ENCODE data around the gene KIR3DL1. TPM values are rescaled to one million over a fixed set of nuclear protein-coding genes. Genes with fewer than 3 reads are reported as not detected.
"Not testable (repeated sequence)": the region's sequence is repeated elsewhere in the genome, so short reads cannot be mapped to it uniquely, and the experiment has no call there.

Gene KIR3DL1
- total RNA-seq, 1 donor from 2014 or later: not detected

DNA sequence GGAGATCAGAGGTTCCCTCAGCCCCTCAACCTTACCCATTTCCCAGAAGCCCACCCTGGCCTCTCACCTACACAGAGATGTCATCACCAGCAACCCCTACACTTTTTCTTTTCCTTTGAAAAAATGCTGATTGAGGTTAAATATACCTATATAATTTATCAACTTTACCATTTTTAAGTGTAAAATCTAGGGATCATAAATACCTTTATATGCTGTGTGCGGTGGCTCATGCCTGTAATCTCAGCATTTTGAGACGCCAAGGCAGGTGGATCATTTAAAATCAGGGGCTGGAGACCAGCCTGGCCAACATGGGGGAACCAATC lies 9.8 kb upstream of the KIR3DL1 start:
- no peak overlapping the region for H3K4me3 ChIP-seq (ENCODE audit: low read depth, low read length)
- TF ChIP-seq, protein P1, sequence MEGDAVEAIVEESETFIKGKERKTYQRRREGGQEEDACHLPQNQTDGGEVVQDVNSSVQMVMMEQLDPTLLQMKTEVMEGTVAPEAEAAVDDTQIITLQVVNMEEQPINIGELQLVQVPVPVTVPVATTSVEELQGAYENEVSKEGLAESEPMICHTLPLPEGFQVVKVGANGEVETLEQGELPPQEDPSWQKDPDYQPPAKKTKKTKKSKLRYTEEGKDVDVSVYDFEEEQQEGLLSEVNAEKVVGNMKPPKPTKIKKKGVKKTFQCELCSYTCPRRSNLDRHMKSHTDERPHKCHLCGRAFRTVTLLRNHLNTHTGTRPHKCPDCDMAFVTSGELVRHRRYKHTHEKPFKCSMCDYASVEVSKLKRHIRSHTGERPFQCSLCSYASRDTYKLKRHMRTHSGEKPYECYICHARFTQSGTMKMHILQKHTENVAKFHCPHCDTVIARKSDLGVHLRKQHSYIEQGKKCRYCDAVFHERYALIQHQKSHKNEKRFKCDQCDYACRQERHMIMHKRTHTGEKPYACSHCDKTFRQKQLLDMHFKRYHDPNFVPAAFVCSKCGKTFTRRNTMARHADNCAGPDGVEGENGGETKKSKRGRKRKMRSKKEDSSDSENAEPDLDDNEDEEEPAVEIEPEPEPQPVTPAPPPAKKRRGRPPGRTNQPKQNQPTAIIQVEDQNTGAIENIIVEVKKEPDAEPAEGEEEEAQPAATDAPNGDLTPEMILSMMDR (conservative IDR thresholded peaks at IDR 0.05; ENCODE audit: low read depth, low read length): no peak
- no peak for DNase-seq (ENCODE audit: low read depth)

DNA sequence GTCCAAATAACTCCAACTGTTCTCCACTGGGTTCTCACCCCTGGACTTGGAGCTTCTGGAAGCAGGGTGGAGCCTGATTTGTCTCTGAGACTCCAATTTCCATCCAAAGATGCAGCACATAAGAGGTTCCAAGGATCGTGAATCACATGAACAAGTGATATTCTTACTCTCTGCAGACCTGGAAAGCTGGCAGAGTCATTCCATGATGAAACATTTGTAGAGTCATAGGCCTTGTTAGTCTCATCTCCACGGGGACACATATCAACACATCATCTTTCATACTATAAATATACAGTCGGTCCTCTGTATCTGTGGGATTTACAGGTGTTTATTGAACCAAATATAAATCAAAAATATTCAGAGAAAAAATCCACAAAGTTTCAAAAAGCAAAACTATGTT lies 1.7 kb upstream of the KIR3DL1 start:
- DNase-seq (ENCODE audit: low read depth); H3K4me3 ChIP-seq (ENCODE audit: low read depth, low read length): not testable (repeated sequence)

DNA sequence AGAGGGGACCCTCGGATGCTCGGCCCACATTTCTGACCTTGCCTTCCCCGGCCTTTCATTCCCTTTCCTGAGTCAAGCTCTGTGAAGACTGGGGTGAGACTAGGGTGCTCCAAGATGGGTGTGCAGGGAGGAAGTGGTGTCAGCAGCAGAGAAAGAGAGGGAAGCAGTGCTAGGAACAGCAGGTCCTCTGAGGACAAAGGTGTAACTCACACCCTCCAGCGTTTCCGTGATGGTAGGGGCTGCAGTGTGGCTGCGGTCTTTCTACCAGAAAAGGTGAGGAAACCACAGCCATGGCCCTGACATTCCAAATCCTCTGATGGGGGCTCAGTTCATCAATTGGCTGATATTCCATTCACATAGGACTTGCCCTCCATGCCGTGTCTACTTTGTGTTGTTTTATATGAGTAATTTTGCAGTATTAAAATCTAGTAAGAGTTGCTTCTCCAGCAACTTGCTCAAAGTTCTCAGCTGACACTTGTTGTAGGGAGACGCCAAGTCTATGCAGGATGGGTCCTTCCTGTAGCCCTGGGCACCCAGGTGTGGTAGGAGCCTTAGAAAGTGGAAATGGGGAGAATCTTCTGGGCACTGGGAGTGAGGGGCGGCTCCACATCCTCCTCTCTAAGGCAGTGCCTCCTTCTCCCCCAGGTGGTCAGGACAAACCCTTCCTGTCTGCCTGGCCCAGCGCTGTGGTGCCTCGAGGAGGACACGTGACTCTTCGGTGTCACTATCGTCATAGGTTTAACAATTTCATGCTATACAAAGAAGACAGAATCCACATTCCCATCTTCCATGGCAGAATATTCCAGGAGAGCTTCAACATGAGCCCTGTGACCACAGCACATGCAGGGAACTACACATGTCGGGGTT lies 1.6 kb downstream of the KIR3DL1 start:
- no peak for DNase-seq (ENCODE audit: low read depth)
- TF ChIP-seq, protein P1 (conservative IDR thresholded peaks at IDR 0.05; ENCODE audit: low read depth, low read length): no peak

DNA sequence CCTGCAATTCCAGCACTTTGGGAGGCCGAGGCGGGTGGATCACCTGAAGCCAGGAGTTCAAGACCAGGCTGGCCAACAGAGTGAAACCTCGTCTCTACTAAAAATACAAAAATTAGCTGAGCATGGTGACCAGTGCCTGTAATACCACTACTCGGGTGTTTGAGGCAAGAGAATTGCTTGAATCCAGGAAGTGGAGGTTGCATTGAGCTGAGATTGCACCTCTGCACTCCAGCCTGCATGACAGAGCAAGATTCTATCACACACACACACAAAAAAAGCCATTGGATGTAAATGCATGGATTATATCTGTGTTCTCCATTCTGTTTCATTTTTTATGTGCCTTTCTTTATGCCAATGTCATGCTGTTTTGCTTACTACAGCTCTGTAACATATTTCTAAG lies 8.1 kb downstream of the KIR3DL1 start:
- not testable (repeated sequence) for DNase-seq (ENCODE audit: low read depth); H3K4me3 ChIP-seq (ENCODE audit: low read depth, low read length)

More for the DNA sequence above, 1.6 kb downstream of the KIR3DL1 start:
- H3K4me3 ChIP-seq (ENCODE audit: low read depth, low read length): no peak overlapping the region

DNA sequence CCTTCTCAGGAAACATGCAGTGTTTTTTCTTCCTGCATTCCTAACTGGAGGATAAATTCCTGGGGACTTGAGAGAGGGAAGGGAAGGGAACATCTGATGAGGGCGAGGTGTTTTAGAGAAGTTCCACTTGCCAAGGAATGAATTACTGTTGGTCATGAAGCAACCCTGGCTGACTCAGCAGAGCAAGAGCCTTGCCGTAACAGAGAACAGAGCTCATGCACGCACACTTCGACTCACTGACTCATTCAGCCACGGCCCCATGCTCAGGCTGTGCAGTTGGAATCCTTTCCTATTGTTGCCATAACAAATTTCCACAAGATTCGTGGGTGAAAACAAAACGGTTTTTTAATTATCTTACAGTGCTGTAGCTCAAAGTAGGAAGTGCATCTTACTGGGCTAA lies 9.1 kb downstream of the KIR3DL1 start:
- H3K4me3 ChIP-seq (ENCODE audit: low read depth, low read length): not testable (repeated sequence)

DNA sequence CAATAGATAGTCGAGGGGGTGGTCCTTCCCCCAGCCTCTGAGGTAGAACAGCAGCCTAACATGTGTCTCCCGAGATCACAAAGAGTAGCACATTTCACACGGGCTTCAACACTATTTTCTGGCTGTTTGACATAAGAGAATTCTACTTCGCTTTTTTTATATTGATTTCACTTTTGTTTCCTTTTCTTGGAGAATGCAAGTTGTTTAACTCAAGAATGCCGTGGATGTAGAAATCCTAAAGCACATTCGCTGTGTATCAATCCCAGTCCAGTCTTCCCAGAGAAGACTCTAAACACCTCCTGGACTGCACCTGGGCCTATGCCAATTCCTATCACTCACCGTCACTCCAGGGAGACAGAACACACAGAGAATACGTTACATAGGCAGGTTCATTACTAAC lies 11.8 kb downstream of the KIR3DL1 start:
- not testable (repeated sequence) for H3K4me3 ChIP-seq (ENCODE audit: low read depth, low read length); DNase-seq (ENCODE audit: low read depth)

More for the DNA sequence above, 9.1 kb downstream of the KIR3DL1 start:
- not testable (repeated sequence) for DNase-seq (ENCODE audit: low read depth)

DNA sequence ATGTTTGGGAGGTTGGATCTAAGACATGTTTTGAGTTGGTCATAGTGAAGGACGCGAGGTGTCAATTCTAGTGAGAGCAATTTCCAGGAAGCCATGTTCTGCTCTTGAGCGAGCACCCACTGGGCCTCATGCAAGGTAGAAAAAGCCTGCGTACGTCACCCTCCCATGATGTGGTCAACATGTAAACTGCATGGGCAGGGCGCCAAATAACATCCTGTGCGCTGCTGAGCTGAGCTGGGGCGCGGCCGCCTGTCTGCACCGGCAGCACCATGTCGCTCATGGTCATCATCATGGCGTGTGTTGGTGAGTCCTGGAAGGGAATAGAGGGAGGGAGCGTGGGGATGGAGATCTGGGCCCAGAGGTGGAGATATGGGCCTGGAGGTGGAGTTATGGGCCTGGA lies 16.2 kb downstream of the KIR3DL1 start, which contains the start of gene KIR2DS4:
KIR2DS4 (plus strand) TSS at position 181 of the 400 bp plus-strand sequence.
- not testable (repeated sequence) for H3K4me3 ChIP-seq (ENCODE audit: low read depth, low read length)

DNA sequence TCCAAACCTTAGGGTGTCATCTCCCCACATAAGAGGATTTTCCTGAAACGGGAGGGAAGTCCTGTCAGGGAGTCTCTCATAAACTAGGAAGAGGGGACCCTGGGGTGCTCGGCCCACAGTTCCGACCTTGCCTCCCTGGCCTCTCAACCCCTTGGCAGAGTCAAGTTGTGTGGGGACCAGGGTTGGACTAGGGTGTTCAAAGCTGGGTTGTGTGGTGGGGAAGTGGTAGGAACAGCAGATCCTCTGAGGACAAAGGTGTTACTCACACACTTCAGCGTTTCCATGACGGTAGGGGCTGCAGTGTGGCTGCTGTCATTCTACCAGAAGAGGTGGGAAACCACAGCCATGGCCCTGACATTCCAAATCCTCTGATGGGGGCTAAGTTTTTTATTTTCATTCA lies 18.9 kb downstream of the KIR3DL1 start:
- DNase-seq (ENCODE audit: low read depth); H3K4me3 ChIP-seq (ENCODE audit: low read depth, low read length): not testable (repeated sequence)

More for the DNA sequence above, 16.2 kb downstream of the KIR3DL1 start, which contains the start of gene KIR2DS4:
- not testable (repeated sequence) for DNase-seq (ENCODE audit: low read depth)

DNA sequence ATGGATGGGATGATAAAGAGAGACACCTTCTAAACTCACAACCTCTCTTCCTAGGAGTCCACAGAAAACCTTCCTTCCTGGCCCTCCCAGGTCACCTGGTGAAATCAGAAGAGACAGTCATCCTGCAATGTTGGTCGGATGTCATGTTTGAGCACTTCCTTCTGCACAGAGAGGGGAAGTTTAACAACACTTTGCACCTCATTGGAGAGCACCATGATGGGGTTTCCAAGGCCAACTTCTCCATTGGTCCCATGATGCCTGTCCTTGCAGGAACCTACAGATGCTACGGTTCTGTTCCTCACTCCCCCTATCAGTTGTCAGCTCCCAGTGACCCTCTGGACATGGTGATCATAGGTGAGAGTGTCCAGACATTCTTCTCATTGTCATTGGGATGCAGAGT lies 21.3 kb downstream of the KIR3DL1 start:
- not testable (repeated sequence) for H3K4me3 ChIP-seq (ENCODE audit: low read depth, low read length); DNase-seq (ENCODE audit: low read depth)

DNA sequence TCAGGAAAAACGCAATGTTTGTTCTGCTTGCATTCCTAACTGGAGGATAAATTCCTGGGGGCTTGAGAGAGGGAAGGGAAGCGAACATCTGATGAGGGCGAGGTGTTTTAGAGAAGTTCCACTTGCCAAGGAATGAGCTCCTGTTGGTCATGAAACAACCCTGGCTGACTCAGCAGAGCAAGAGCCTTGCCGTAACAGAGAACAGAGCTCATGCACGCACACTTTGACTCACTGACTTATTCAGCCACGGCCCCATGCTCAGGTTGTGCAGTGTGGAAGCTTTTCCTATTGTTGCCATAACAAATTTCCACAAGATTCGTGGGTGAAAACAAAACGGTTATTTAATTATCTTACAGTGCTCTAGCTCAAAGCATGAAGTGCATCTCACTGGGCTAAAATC lies 26.9 kb downstream of the KIR3DL1 start:
- not testable (repeated sequence) for H3K4me3 ChIP-seq (ENCODE audit: low read depth, low read length); DNase-seq (ENCODE audit: low read depth)

DNA sequence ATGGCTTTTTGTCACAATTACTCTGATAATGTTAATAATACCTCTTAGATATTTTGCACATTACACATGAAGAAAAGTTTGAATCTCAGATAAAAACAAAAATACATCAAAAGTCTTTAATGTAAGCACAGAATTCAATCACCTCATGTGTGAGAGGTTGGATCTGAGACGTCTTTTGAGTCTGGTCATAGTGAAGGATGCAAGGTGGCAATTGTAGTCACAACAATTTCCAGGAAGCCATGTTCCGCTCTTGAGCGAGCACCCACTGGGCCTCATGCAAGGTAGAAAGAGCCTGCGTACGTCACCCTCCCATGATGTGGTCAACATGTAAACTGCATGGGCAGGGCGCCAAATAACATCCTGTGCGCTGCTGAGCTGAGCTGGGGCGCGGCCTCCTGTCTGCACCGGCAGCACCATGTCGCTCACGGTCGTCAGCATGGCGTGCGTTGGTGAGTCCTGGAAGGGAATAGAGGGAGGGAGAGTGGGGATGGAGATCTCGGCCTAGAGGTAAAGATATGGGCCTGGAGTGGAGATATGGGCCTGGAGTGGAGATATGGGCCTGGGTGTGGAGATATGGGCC lies 33.9 kb downstream of the KIR3DL1 start, which contains the start of gene KIR3DL2:
KIR3DL2 (plus strand) TSS at position 383 of the 580 bp plus-strand sequence; CDS start at position 416, 33 bp downstream.
- not testable (repeated sequence) for DNase-seq (ENCODE audit: low read depth); H3K4me3 ChIP-seq (ENCODE audit: low read depth, low read length)

DNA sequence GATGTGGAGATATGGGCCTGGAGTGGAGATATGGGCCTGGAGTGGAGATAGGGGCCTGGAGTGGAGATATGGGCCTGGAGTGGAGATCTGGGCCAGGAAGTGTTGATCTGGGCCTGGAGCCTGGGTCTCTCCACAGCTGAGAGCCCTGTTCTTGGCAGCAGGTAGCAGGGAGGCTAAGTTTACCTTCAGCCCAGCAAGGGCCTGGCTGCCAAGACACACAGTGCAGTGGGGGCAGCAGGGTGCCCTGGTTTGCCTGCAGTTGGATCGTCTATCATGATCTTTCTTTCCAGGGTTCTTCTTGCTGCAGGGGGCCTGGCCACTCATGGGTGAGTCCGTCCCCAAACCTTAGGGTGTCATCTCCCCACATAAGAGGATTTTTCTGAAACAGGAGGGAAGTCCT lies 34.7 kb downstream of the KIR3DL1 start:
- no peak overlapping the region for H3K4me3 ChIP-seq (ENCODE audit: low read depth, low read length)
- TF ChIP-seq, protein P1 (conservative IDR thresholded peaks at IDR 0.05; ENCODE audit: low read depth, low read length): no peak
- DNase-seq (ENCODE audit: low read depth): no peak
